OCI-LY3 (cell line): ENCODE data around the gene DIRAS2.

Source experiments
- CTCF ChIP-seq: fragments of 200-600, 300-600 bp; sonication (generic); IDR thresholded peaks from 2 replicates; pipeline ENCODE4 v1.5.1; 2014; ENCODE audit warnings: antibody characterized with exemption, low read length, low read depth
- EZH2phosphoT487 ChIP-seq: fragments of 200-600 bp; shearing (Covaris generic); IDR thresholded peaks from 2 replicates; pipeline ENCODE4 v1.6.1; 2018; ENCODE audit warnings: antibody characterized with exemption, mixed run types, low read depth

- TF ChIP-seq CTCF = no peak
- TF ChIP-seq EZH2phosphoT487 = no peak
Measured at GRCh38 chr9:90658783-90659182, 16.2 kb upstream of the DIRAS2 start.
